Jurkat, Clone E6-1 (cell line): ENCODE results near the gene S100A9.

ENCODE experiments used
- DNase-seq: peaks from one replicate; pipeline ENCODE4 v3.0.0-alpha.2; 2011; ENCODE audit warnings: low read depth, low spot score
- H3K4me3 ChIP-seq: 2 replicates; pipeline ENCODE4 v1.5.1; 2011; ENCODE audit warnings: mild to moderate bottlenecking, low read length, control low read depth, moderate library complexity

The S100A9 gene

DNA sequence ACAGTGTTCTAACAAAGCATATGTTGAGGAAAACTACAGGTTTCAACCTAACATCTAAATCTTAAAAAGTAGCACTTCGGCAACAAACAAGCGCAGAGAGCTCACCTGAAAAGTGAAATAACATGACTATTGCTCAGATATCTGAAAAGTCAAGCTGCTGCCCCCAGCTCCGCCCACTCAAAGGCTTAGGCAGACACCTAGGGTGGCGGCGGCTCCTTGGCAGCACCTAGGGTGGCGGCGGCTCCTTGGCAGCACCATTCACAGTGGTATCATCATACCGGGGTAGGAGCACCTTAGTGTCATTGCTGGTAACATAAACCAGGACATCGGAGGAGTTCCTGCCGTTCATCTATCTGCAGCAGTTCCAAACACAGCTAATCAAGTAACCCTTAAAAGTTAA is 21.9 kb downstream of the S100A9 start:
- no peak overlapping the region for H3K4me3 ChIP-seq

DNA sequence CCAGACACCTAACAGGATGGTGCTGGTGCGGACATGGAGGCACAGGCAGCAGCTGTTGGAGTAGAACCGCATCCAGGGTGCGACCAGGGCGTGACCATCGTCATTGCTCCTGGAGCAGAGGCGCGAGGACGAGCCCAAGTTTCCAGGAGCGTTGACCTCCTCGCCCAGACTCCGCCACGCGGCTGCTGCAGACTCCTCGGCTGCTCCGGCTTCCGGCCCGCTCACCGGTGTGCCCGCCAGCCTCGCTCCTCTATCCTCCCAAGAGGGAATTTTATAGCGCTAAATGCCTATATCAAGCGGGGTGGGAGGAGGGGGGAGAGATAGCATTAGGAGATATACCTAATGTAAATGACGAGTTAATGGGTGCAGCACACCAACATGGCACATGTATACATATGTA is 23.1 kb downstream of the S100A9 start:
- H3K4me3 ChIP-seq: no peak overlapping the region
- no peak for DNase-seq

More for the DNA sequence above, 21.9 kb downstream of the S100A9 start:
- DNase-seq: no peak

DNA sequence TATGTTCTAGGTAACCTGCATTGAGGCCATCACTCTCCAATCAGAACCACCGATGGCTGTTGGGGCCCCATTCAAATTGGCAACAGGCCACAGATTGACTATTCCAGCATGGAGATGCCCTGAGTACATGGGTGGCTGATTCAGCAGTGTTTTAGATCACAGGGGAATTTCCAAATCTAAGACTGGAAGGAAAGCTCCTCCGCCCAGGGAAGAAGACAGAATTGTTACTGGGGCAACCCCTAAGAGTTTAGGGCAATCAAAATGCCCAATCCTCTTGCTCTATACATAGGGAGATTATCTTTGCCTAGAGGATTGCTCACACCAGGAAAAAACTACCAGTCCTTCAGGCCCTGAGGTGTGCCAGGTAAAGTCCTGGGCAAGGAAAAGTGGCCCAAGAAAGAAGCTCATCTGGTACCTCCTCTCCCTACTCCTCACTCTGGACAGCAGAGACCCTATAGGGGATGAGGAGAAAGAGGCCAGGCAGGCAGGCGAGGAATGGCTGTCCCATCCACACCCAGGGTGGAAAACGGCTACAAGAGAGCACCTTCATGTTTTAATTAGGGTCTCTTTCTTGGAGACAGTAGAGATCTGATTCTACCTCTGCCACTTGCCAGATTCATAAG is 27.4 kb downstream of the S100A9 start:
- H3K4me3 ChIP-seq: no peak overlapping the region

DNA sequence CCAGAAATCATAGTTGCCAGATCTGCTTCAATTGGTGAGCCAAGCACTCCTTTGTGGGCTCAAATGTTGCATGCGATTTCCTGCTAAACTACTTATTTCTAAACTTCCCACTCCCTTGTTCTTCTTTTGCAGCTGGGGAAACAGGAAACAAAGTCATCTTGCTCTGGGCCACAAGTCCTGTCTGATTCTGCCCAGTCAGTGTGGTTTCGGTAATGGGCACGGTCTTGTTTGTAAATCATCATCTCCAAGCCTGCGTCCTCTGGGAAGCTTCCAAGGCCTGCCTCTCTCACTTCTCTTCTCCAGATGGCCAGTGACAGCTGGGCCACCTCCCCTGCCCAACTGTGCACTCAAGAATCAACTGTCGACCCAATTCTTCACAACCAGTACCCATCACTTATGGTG is 28.8 kb downstream of the S100A9 start:
- H3K4me3 ChIP-seq: no peak overlapping the region
- no peak for DNase-seq

More for the DNA sequence above, 27.4 kb downstream of the S100A9 start:
- no peak for DNase-seq

DNA sequence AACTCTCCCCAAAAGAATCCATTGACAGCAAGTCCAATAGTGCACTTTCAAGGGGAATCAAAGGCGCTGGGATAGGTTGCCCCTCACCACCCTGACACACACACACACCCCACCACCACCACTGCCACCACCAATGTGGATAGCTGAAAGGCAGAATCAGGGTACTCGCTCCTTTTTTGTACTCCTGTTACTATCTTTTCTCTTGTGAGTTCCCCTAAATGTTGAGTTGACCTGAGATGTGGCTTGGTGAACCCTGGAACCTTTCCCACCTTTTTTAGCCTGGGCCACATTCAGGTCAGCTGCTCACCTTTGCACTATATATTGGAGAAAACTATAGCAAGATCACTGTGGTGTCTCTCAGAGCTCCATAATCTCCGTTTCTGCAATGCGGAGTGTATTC is 29.3 kb downstream of the S100A9 start:
- no peak overlapping the region for H3K4me3 ChIP-seq
- DNase-seq: no peak

DNA sequence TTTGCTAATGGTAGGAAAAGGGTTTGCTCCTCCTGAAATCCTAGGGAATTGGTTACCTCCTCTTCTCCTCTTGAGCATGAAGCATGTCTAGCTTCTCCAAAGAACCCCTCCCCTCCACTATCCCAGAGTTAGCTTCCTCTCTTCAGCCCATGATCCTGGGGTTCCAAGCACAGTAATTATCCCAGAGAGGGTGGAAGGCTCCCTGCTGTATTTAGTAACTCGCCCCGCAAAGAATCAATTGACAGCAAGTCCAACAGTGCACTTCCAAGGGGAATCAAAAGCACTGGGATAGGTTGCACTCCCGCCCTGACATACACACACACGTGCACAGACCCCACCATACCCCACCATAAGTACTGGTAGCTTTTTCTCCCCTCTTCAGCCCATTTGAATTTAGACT is 30.1 kb downstream of the S100A9 start:
- DNase-seq: no peak
- H3K4me3 ChIP-seq: no peak overlapping the region

DNA sequence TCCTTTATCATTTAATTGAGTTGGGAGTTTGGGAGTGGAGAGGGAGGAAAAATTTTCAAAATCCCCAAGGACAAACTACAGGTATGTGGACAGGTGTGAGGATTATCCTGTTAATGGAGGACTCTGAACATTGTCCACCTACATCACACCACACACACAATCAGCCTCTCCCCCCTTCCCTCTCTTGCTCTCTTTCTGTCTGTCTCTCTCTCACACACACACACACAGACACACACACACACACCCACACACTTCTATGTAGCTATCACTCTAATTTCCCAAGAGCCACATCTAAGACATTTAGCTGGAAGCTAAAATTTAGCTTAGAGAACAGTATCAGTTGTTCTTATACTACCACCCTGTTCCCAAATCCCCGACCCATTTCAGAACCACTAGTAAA is 31.7 kb downstream of the S100A9 start:
- H3K4me3 ChIP-seq: no peak overlapping the region
- DNase-seq: no peak

DNA sequence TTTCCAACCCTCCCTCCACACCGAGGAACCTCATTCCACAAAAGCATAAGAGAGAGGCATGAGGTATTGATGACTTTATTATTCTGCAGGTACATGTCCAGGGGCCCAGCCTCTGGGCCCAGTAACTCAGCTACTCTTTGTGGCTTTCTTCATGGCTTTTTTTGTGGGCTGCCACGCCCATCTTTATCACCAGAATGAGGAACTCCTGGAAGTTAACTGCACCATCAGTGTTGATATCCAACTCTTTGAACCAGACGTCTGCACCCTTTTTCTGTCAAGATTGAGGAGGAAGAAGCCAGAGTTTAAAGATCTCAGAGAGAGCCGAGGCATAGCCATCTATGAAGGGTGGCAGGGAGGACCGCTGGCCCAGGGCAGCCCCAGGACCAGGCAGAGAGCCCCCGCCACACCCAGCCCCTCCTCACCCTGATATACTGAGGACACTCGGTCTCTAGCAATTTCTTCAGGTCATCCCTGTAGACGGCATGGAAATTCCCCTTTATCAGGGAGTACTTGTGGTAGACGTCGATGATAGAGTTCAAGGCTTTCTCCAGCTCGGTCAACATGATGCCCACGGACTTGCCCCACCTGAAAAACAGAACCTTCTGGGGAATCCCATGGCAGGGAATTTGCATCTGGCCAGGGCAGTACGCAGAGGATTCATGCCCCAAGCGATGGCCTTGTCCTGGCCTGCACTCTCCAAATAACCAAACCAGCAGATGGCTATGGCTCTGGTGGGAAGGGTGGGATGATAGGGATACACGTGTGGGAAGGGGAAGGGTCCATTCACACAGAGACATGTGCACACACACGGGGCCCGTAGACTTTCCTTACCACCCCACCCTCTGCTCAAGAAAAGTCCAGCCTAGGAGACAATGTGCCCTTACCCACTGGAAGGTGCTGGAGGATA is 32.6 kb downstream of the S100A9 start:
- DNase-seq: no peak
- H3K4me3 ChIP-seq: no peak overlapping the region

DNA sequence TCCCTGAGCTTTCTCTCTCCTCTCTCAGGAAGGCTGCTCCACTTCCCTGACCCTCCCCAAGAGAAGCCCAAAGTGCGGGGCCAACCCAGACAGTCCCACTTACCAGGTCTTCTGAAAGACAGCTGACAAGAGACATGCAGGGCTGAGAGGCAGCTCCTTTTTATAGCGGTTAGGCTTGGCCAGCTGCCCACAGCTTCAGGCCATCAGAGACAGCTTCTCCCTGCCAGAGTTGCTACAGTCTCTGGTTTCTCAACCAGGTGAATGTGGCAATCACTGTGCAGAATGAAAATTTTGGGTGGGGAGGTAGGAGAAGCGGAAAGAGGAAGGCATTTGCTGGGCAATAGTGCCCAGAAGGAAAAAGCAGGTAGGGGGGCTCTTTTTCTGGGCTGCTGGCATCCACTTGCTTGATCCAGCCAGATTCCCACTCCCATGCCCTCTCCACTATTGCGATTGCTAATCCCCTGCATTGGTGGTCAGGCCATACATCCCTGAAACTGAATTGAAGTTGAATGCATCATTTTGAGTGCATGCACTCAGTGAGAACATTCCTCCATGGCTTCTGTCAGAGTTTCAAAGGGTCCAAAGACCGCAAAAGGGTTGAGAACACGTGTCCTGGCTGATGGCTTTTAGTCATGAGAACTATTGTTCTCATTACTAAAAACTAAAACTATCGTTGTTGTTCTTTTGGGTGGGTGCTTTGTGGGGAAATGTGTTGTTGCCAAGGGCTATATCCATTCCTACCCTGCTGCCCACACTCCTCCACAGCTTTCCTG is 33.5 kb downstream of the S100A9 start, which contains the start of gene S100A8:
S100A8 (minus strand) TSS at position 136 of the 773 bp plus-strand sequence. CDS start 538 bp downstream, outside the sequence.
- no peak for DNase-seq
- H3K4me3 ChIP-seq: no peak within 1 kb of the TSS

DNA sequence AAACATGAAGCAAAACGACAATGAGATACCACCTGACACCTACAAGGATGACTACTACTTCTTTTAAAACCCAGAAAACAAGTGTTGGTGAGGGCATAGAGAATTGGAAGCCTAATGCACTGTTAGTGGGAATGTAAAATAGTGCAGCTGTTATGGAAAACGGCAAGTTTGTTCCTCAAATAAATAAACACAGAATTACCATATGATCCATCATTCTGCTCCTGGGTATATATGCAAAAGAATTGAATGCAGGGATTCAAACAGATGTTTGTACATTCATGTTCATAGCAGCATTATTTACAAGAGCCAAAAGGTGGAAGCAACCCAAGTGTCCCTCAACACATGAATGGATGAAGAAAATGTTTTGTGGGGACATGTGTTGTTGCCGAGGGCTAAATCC is 34.6 kb downstream of the S100A9 start:
- no peak overlapping the region for H3K4me3 ChIP-seq
- DNase-seq: no peak

DNA sequence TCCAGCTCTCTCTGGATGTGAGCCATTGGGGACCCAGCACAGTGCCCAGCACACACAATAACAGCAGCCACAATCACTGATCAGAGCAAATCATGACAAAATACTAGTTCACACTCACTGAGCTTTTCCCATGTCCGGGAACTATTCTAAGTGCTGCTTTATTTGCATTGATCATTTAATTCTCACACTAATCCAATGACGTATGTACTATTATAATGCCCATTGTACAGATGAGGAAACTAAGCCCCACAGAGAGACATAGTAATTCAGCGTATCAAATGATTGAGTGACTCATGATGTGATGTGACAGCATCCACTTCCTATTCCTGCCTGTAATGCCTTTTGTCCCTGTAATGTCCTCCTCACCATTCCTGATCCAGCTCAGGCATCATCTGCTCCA is 35.2 kb downstream of the S100A9 start:
- no peak overlapping the region for H3K4me3 ChIP-seq
- DNase-seq: no peak

DNA sequence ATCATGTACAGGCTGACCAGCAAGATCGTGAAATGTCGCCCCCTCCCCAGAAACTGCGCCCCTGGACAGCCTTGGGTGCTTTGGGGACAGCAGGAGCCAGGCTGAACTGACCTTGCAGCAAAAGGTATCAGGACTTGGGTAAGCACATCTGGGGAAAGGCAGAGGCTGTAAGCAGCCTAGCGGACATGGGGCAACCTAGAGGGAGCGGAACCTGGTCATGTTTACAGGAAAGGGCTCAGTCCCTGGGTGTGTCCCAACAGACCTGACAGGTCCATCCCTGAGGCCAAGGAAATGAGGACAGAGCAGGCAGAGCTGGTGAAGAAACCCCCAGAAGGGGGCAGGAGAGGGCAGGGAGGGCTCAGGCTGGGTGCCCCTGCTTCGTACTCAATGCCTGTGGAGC is 36.3 kb downstream of the S100A9 start:
- H3K4me3 ChIP-seq: no peak overlapping the region
- DNase-seq: no peak

DNA sequence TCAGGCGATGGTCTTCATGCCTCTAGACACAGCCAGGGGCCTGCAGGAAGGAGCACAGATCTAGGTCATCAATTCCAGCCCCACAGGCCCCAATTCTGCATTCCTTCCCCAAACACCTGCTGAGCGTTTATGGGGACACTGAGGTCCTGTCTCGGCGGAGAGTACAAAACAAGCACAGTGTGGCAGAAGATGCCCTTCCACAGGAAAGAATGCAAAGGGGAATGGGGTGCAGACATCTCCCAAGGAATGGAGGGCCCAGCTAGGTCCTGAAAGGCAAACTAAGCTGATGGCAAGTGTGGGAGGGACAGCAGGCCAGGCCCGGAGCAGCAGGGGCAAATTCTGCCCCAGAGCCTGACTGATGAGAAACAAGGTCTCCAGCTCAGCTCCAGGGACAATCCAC is 36.7 kb downstream of the S100A9 start:
- DNase-seq: no peak
- H3K4me3 ChIP-seq: no peak overlapping the region

DNA sequence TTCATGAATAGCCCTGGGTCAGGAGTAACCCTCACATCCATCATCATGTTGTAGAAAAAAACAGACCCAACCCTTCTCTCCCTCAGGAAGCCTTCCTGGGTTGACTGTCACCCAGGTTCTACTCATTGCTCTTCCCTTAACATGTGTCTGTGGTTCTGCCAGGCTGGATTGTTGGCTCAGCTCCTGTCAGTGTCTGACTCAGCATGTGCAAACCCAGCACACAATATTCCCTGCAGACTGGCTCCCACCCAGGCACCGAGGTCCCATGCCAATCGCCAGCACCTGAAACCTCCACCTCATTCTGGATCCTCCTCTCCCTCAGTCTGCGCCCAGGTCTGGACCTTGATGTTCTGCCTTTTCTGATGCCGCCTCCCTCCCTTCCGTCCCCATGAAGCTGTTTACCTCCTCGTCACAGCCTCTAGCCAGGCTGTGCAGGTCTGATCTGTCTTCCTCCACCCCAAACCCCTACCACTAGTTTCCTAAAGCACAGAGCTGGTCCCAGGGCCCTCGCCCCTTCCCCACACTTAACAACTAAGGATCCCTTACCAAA is 37.6 kb downstream of the S100A9 start:
- no peak overlapping the region for H3K4me3 ChIP-seq
- DNase-seq: no peak

DNA sequence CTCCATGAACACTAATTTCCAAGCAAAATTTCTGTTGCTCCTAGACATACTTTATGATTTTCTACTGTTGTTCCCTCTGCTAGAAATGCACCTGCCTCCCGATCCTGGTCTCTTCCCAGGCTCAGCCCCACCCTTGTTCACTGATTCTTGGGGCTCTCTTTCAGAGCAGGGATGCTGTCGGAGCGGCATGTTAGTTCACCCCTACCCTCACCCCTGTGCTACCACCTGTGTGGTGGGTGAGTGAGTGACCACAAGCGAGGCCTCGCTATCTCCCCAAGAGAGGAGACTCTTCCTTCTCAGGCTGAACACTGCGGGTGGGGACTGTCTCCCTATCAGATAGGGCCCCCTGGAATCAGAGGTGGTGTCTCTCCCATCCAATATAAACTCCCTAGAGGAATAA is 38.1 kb downstream of the S100A9 start:
- no peak for DNase-seq

DNA sequence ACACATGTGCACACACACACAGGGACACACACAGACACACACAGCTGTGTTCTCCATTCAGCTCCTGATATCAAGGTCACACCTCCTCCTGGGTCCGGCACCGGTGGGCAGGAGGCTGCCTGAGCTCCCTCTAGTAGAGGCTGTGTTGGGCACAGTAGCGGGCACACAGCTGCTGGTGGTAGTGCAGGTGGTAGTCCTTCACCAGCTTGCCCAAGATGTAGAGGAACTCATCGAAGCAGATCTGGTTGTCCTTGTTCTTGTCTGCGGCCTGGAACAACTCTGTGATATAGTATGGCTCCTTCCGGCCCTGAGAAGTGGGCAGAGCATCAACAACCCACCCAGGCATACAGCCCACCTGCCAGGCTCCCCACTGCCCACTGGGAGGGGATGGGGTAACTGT is 38.8 kb downstream of the S100A9 start:
- no peak for DNase-seq
- no peak overlapping the region for H3K4me3 ChIP-seq

More for the DNA sequence above, 38.1 kb downstream of the S100A9 start:
- H3K4me3 ChIP-seq: no peak overlapping the region

DNA sequence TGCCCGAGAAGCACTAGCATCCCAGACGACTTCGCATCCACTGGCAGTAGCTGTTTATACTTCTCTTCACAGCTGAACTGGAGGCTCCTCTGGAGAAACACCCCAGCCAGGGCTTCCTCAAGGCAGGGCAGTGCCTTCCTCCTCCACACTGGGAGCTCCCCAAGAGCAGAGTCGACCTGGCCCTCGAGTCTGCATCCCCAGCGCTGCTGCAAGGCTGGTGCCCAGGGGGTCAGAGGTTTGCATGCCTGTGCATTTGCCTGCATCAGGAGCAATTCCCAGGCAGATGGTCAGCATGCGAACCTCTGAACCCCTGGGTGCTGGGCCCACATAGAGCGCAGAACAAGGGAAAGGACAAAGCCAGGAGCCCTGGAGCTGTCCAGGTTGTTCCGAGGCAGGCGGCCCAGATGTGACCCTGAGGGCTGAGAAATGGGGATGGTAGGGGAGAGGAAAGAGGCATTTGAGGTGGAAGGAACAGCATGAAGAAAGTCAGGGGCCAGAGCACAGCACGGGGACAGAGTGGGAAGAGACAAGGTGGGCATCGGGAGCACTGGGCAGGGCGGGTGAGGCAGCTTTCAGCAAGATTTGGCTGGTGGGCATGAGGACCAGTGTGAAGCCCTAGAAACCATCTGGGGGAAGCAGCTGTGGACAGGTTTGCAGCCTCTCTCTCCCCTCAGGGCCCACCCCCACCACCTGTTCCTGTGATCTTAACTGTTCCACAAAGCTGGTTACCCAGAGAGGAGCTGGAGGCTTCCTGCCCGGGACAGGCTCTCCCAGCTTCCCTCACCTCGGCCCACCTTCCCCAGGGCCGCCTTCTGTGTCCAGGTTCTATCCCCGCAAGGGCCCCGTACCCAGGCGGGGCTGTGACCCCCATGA is 39.6 kb downstream of the S100A9 start:
- no peak overlapping the region for H3K4me3 ChIP-seq
- no peak for DNase-seq

DNA sequence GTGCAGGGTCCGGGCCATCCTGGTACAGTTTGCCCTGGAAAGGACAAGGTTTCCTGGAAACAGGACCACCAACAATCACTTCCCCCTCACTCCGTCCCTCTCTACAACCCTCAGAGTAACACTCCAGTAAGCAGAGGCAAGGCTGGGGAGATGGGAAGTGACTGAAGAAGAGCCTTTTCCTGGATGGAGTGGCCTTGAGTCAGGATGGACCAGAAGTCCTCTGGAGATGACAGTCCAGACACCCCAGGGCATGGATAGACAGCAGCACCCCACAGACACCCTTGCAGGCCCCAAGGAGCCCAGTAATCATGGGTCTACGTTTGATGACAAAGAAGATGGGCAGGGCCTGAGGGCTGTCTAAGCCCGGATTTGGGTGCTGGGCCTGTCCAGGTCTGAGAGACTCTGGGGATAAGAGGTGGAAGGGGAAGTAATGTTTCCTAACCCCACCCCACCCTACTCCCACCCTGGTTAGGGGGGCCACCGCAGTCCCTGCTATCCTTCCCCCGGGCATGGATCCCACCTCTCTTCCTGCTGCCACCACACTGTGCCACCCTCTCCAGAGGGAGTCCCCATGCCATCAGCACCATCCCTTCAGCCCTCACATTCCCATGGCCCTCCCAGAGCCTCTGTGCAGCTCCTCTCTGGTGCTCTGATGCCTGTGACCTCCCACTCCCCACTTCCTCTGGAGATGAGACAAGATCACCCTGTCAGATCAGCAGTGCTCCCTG is 40.4 kb downstream of the S100A9 start:
- no peak for DNase-seq
- H3K4me3 ChIP-seq: no peak overlapping the region
